BLaER1 treated with 17β-estradiol and CSF1 and Interleukin-3, amounts not matched to agents 10 nM and 100 nM (cell line): ENCODE data around the gene PTCRA.
"Not testable (repeated sequence)": the region's sequence is repeated elsewhere in the genome, so short reads cannot be mapped to it uniquely, and the experiment has no call there.

Experiments
- H3K27ac ChIP-seq, 11 experiments: shearing (Covaris generic); formaldehyde crosslinking; 2 replicates each; pipeline ENCODE4 v1.8.1; 2022
- H3K27me3 ChIP-seq, 11 experiments: shearing (Covaris generic); formaldehyde crosslinking; 2 replicates each; pipeline ENCODE4 v1.8.1; 2022
- H3K36me3 ChIP-seq, 11 experiments: shearing (Covaris generic); formaldehyde crosslinking; 2 replicates each; pipeline ENCODE4 v1.8.1; 2022
- H3K4me1 ChIP-seq, 10 experiments: shearing (Covaris generic); formaldehyde crosslinking; 2 replicates each; pipeline ENCODE4 v1.8.1; 2022
- H3K4me2 ChIP-seq, 11 experiments: shearing (Covaris generic); formaldehyde crosslinking; 2 replicates each; pipeline ENCODE4 v1.8.1; 2022
- H3K4me3 ChIP-seq, 10 experiments: shearing (Covaris generic); formaldehyde crosslinking; 2 replicates each; pipeline ENCODE4 v1.8.1; 2022
- H3K9ac ChIP-seq, 11 experiments: shearing (Covaris generic); formaldehyde crosslinking; 2 replicates each; pipeline ENCODE4 v1.8.1; 2022
- H3K9me3 ChIP-seq, 11 experiments: shearing (Covaris generic); formaldehyde crosslinking; replicated peaks in 1 of 11; 2 replicates each; pipeline ENCODE4 v1.8.1; 2022
- H4K20me1 ChIP-seq, 11 experiments: shearing (Covaris generic); formaldehyde crosslinking; 2 replicates each; pipeline ENCODE4 v1.8.1; 2022
- Cebpa-rat ChIP-seq, 11 experiments: shearing (Covaris generic); IDR thresholded peaks; 2 replicates each; pipeline ENCODE4 v1.8.1; 2022

PTCRA gene

GRCh38 chr6:42899871-42900270 is 16.0 kb upstream of the PTCRA start:
- TF ChIP-seq Cebpa-rat (IDR thresholded peaks at IDR 0.05): no peak
- Histone ChIP-seq H3K9me3 (no peaks in the 10 kb centered on the region), H3K4me1 (peaks cover 25 to 55% (median 50%) of the 10 kb centered on the region in 10 experiments), H3K36me3 (no peaks in the 10 kb centered on the region), H4K20me1 (no peaks in the 10 kb centered on the region), H3K9ac (peak overlapping the region in 8 of 11 experiments; percentile 4 to 69 (median 43); a peak in 14 of 22 replicates), H3K27ac (peak overlapping the region in 3 of 11 experiments; percentile 14 to 63 (median 20); a peak in 2 of 22 replicates), H3K4me3 (no peak overlapping the region), H3K4me2 (peak overlapping the region in 9 of 11 experiments; percentile 33 to 94 (median 86); a peak in 17 of 22 replicates), H3K27me3 (no peaks in the 10 kb centered on the region)

GRCh38 chr6:42901538-42901957 is 14.3 kb upstream of the PTCRA start:
- Histone ChIP-seq H3K27me3 (no peaks in the 10 kb centered on the region), H3K4me1 (peaks cover 25 to 55% (median 50%) of the 10 kb centered on the region in 10 experiments), H3K9ac (peak overlapping the region in 10 of 11 experiments; percentile 65 to 82 (median 76); a peak in 19 of 22 replicates), H3K9me3 (no peaks in the 10 kb centered on the region), H3K27ac (peak overlapping the region in 9 of 11 experiments; percentile 68 to 88 (median 80); a peak in 15 of 22 replicates), H3K4me2 (peak overlapping the region; percentile 79 to 94 (median 87)), H3K4me3 (peak overlapping the region in 6 of 10 experiments; percentile 6 to 43 (median 22); a peak in 7 of 20 replicates), H4K20me1 (no peaks in the 10 kb centered on the region), H3K36me3 (no peaks in the 10 kb centered on the region)
- TF ChIP-seq Cebpa-rat (IDR thresholded peaks at IDR 0.05): no peak

DNA sequence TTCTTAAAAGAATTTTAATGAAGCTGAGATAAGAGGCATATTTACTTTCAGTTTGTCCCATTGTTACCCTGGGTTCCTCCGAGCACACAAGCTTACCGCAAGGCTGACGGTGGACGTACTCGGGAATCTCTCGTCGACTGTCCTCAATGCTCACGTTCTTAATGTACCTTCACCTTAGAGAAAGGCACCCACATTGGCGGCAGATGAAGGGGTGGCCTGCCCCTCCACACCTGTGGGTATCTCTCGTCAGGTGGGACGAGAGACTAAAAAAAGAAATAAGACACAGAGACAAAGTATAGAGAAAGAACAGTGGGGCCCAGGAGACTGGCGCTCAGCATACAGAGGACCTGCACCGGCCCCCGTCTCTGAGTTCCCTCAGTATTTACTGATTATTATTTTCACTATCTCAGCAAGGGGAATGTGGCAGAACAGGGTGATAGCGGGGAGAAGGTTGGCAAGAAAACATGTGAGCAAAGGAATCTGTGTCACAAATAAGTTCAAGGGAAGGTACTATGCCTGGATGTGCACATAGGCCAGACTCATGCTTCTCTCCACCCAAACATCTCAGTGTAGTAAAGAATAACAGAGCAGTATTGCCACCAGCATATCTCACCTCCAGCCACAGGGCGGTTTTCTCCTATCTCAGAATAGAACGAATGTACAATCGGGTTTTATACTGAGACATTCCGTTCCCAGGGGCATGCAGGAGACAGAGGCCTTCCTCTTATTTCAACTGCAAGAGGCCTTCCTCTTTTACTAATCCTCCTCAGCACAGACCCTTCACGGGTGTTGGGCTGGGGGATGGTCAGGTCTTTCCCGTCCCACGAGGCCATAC is 13.2 kb upstream of the PTCRA start:
- not testable (repeated sequence) for H4K20me1 ChIP-seq, H3K9me3 ChIP-seq, H3K27me3 ChIP-seq, H3K36me3 ChIP-seq
- H3K9ac ChIP-seq: peak overlapping the region; percentile 65 to 82 (median 75); a peak in 21 of 22 replicates
- H3K4me2 ChIP-seq: peak overlapping the region; percentile 79 to 94 (median 87)
- peak overlapping the region; percentile 50 to 88 (median 79); a peak in 21 of 22 replicates for H3K27ac ChIP-seq
- H3K4me3 ChIP-seq: peak overlapping the region in 9 of 10 experiments; percentile 6 to 44 (median 31); a peak in 16 of 20 replicates
- H3K4me1 ChIP-seq: peaks cover 25 to 55% (median 50%) of the 10 kb centered on the region in 10 experiments

DNA sequence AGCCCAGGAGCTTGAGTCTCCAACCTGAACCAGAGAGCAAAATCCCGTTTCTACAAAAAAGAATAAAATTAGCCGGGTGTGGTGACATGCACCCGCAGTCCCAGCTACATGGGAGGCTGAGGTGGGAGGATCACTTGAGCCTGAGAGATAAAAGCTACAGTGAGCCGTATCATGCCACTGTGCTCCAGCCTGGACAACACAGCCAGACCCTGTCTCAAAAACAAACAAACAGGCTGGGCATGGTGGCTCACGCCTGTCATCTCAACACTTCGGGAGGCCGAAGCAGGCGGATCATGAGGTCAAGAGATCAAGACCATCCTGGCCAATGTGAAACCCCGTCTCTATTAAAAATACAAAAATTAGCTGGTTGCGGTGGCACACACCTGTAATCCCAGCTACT is 11.4 kb upstream of the PTCRA start:
- no peak for TF ChIP-seq Cebpa-rat (IDR thresholded peaks at IDR 0.05)
- H3K27ac ChIP-seq: peak overlapping the region in 2 of 11 experiments; percentile 8 to 77; a peak in 2 of 22 replicates
- no peaks in the 10 kb centered on the region for H4K20me1 ChIP-seq
- H3K9me3 ChIP-seq: no peaks in the 10 kb centered on the region
- no peaks in the 10 kb centered on the region for H3K27me3 ChIP-seq
- H3K4me1 ChIP-seq: peaks cover 25 to 50% (median 44%) of the 10 kb centered on the region in 10 experiments
- H3K4me3 ChIP-seq: no peak overlapping the region
- no peak overlapping the region for H3K9ac ChIP-seq
- H3K36me3 ChIP-seq: no peaks in the 10 kb centered on the region
- no peak overlapping the region for H3K4me2 ChIP-seq

GRCh38 chr6:42907336-42907735 is 8.5 kb upstream of the PTCRA start:
- Histone ChIP-seq H3K36me3 (no peaks in the 10 kb centered on the region), H4K20me1 (no peaks in the 10 kb centered on the region), H3K27me3 (no peaks in the 10 kb centered on the region), H3K4me2 (no peak overlapping the region), H3K4me1 (peaks cover 15 to 21% (median 19%) of the 10 kb centered on the region in 10 experiments), H3K9ac (no peak overlapping the region), H3K4me3 (no peak overlapping the region), H3K27ac (no peak overlapping the region), H3K9me3 (no peaks in the 10 kb centered on the region)
- no peak for TF ChIP-seq Cebpa-rat (IDR thresholded peaks at IDR 0.05)

DNA sequence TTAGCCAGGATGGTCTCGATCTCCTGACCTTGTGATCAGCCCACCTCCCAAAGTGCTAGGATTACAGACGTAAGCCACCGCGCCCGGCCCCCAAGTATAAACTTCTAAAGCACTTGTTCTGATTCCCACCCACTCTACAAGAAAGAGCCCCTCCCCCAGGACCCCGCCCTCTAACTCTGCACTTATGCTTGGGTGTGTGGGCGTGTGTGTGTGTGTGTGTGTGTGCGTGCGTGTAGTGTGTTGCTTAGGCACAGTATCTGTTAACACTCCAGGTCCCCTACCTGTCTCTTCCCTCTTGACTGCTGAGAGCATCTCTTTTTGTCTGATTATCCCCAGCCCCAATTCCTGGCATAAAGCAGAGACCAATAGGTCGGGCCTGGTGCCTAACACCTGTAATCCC is 6.0 kb upstream of the PTCRA start:
- no peak overlapping the region for H3K27ac ChIP-seq
- peaks cover 0 to 7% (median 4%) of the 10 kb centered on the region in 10 experiments; a peak in 13 of 20 replicates for H3K4me1 ChIP-seq
- H3K4me2 ChIP-seq: no peak overlapping the region
- no peaks in the 10 kb centered on the region for H3K27me3 ChIP-seq
- no peaks in the 10 kb centered on the region for H3K9me3 ChIP-seq
- TF ChIP-seq Cebpa-rat (IDR thresholded peaks at IDR 0.05): no peak
- no peak overlapping the region for H3K4me3 ChIP-seq
- no peaks in the 10 kb centered on the region for H4K20me1 ChIP-seq
- H3K9ac ChIP-seq: no peak overlapping the region
- no peaks in the 10 kb centered on the region for H3K36me3 ChIP-seq

DNA sequence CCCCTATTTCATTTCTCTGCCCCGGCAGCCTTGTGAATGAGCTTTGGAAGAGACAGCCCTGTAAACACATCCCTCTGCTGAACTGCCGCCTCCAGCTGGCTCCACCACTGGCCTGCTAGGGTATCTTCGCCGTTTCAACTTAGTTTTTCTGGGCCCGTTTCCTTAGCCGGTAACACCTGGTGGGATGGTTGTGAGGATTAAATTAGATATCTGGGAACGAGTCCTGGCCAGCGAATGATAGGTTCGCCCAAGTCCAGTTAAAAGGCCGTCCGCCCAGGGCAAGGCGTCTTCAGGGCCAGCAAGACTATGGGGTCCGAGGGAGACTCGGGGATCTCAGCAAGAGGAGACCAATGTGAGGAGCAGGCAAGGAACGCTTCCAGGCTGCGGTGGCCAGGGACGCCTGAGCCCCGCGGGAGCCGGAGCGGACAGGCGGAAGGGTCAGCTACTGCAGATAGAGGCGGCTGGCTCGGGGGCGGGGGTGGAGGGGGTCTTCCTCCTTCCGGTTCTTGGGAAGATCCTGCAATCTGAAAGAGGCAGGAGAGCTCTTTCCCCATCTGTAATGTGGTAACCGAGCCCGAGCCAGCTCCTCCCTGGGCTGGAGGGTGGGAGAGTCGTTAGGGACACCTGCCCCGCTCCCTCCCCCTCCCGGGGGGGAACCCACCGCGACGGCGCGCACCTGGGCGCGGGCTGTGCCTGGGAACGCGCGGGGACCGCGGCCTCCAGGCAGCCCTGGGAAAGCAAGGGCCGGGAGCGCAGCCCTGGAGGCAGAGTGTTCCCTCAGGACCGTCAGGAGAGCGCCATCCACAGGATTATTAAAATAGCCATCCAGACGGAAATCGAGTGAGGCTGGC is 4.5 kb upstream of the PTCRA start:
- Histone ChIP-seq H4K20me1 (no peaks in the 10 kb centered on the region), H3K4me1 (peaks cover 0 to 23% (median 20%) of the 10 kb centered on the region in 10 experiments; a peak in 18 of 20 replicates), H3K36me3 (no peaks in the 10 kb centered on the region), H3K27me3 (no peaks in the 10 kb centered on the region), H3K27ac (no peak overlapping the region), H3K9me3 (no peaks in the 10 kb centered on the region), H3K4me2 (no peak overlapping the region), H3K9ac (no peak overlapping the region), H3K4me3 (no peak overlapping the region)
- TF ChIP-seq Cebpa-rat (IDR thresholded peaks at IDR 0.05): no peak

DNA sequence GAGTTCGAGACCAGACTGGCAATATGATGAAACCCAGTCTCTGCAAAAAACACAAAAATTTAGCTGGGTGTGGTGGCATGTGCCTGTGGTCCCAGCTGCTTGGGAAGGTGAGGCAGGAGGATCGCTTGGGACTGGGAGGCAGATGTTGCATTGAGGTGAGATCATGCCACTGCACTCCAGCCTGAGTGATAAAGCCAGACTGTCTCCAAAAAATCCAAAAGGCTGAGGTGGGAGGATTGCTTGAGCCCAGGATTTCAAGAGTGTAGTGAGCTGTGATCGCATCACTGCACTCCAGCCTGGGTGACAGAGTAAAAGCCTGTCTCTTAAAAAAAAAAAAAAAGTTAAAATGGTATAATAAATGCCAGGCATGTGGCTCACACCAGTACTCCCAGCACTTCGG is 1.3 kb upstream of the PTCRA start:
- H3K9ac ChIP-seq: peak overlapping the region in 2 of 11 experiments; percentile 1 to 25; a peak in 1 of 22 replicates
- TF ChIP-seq Cebpa-rat (IDR thresholded peaks at IDR 0.05): no peak
- no peaks in the 10 kb centered on the region for H4K20me1 ChIP-seq
- H3K4me1 ChIP-seq: peaks cover under 1 to 28% (median 24%) of the 10 kb centered on the region in 10 experiments; a peak in 19 of 20 replicates
- no peak overlapping the region for H3K4me3 ChIP-seq
- no peaks in the 10 kb centered on the region for H3K9me3 ChIP-seq
- H3K27me3 ChIP-seq: no peaks in the 10 kb centered on the region
- H3K27ac ChIP-seq: peak overlapping the region in 2 of 11 experiments; percentile 4 to 62; a peak in 2 of 22 replicates
- H3K4me2 ChIP-seq: peak overlapping the region in 7 of 11 experiments; percentile 29 to 87 (median 82); a peak in 10 of 22 replicates
- H3K36me3 ChIP-seq: no peaks in the 10 kb centered on the region
